Ureter (tissue), 1 donor: Measurements from ENCODE around the gene BAD. TPM values are rescaled to one million over a fixed set of nuclear protein-coding genes. Genes with fewer than 3 reads are reported as not detected.
A peak's percentile ranks its signal among the peaks of the same experiment; 100 is the strongest.
"Not testable (repeated sequence)": the region's sequence is repeated elsewhere in the genome, so short reads cannot be mapped to it uniquely, and the experiment has no call there.

Experiments used
- DNase-seq: peaks from one replicate; pipeline ENCODE4 v3.0.0-alpha.2; 2020; ENCODE audit warnings: low spot score
- total RNA-seq: library from RNA; stranded (reverse); gene quantifications from one replicate; pipeline ENCODE4 v1.2.4, GENCODE V29; 2023
- donor health status: DM: yes; HTN: yes; CAD: no.

The BAD gene
- 43.0 TPM for total RNA-seq

DNA sequence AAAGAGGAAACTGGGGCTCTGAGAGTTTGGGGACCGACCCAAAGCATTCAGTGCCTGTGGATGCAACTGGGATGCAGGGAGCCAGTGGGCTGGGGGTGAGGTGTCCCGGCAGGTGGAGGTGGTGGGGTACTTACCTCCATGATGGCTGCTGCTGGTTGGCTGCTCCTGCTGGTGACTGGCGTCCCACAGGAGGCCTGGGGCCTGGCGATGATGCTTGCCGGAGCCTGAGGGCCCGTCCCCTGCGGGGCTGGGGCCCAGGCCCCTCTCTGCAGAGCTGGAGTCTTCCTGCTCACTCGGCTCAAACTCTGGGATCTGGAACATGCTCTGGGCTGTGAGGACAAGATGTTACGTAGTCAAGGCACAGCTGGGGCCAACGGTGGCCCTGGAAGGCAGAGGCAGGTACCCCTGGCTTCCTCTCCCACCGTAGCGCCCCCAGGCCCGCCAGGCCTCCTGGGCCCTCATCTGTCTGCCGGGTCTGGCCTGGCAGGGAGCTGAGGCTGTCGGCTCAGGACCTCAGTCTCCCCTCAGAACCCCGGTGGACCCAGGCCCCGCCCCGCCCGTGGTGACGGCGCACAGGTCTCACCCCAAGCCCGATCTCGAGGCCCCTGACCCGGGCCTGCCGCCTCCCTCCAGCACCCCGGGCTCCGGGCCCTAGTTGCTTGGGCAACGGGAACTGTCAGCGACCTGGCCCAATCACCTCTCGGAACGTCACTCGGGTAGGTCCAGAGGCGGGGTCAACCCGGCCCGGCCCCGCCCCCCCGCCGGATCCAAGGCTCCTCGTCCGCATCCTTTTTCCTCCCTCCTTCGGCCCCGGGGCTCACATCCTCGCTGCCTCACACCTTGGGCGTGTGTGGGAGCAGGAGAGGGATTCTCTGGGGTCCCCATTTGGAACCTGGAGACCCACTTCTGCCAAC is at the start of gene BAD:
BAD (minus strand) TSS at position 618 of the 914 bp plus-strand sequence; CDS start at position 321, 297 bp downstream.
- peak; percentile 97 for DNase-seq

DNA sequence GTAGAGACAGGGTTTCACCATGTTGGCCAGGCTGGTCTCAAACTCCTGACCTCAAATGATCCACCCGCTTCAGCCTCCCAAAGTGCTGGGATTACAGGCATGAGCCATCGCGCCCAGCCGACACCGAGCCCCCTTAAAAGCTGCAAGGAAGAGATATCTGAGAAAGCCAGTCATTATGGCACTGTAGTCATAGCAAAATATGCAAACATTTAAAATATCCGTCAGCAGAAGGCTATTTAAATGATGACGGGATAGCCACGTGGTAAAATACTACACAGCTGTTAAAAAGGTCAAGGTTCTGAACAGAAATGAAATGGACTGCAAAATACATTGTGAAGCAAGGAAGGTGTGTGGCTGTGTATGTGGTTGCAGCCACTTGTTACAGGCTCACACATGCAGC is 49.1 kb upstream of the BAD start:
- no peak for DNase-seq

DNA sequence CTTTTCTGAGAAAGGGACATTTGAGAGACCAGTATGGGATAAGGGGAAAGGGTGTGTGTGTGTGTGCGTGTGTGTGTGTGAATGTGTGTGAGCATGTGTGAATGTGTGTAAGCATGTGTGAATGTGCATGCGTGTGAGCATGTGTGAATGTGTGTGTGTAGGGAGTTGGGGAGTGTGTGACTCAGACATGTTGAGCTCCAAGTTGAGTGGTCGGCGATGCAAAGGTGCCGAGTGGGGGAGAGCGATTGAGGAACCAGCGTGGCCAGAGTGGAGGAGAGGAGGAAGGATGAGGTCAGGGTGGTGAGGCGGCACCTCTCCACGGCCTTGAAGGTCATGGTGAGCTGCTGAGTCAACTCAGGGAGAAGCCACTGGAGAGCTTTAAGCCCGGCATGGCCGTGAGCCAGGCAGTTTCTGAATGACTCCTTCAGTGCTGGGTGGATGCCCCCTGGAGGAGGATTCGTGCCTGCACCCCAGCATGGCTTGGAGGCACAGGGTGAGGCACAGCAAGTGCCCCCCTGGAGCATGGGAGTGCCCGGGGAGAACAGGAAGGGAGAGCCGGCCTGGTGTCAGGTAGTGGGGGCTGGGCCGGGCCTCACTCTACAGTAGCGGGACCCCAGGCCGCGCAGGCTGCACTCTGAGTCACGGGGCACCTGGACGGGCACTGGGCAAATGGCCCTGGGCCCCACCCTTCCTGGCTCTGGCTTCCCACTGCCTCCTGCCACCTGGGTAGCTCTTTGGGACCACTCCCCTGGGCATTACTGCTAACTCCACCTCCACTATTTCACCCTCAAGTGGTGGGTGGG is 47.3 kb upstream of the BAD start:
- DNase-seq = peak; percentile 83

DNA sequence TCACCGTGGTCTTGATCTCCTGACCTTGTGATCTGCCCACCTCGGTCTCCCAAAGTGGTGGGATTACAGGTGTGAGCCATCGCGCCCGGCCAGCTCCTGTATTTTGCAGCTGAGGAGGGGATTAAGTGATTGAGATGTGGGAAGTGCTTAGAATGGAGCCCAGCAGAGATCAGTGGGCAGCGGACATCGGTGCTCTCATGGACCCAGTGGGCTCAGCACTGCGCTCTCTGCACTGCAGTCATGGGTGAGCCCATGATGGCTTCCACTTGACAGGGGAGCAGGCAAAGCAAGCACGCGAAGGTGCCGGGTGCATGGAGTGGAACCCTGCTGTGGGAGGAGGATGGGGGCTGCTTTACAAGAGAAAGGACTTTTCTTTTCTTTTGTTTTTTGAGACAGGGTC is 46.4 kb upstream of the BAD start:
- DNase-seq = no peak

DNA sequence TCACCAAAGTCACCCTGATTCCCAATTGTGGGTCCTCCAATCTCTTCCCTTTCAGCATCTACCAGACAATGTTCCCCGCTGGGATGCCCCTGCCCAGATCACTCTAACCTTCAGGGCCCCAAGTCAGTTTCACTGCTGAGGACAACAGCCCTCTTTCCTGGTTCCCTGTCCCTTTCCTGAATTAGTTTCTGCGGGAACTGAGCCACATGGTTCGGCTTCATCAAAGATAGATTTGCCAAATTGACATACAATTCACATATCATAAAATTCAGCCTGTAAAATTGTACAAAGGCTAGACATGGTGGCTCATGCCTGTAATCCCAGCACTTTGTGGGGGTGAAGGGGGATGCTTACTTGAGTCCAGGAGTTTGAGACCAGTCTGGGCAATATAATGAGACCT is 43.5 kb upstream of the BAD start:
- no peak for DNase-seq

DNA sequence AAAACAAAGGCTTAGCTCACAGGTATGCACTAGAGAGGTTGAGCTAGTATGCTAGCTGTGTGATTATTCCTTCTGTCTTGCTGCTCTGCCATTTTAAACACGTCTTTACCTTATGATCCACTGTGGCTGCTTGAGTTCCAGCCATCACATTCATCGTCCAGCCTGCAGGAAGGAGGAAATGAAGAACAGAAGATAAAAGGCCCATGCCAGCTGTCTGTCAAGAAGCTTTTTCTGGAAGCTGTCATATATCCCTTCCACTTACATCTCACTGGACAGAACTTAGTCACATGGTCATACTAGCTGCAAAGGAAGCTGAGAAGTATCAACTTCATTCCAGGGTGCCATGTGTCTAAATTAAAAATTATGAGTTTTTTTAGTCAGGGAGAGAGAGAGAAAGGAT is 42.9 kb upstream of the BAD start:
- no peak for DNase-seq

DNA sequence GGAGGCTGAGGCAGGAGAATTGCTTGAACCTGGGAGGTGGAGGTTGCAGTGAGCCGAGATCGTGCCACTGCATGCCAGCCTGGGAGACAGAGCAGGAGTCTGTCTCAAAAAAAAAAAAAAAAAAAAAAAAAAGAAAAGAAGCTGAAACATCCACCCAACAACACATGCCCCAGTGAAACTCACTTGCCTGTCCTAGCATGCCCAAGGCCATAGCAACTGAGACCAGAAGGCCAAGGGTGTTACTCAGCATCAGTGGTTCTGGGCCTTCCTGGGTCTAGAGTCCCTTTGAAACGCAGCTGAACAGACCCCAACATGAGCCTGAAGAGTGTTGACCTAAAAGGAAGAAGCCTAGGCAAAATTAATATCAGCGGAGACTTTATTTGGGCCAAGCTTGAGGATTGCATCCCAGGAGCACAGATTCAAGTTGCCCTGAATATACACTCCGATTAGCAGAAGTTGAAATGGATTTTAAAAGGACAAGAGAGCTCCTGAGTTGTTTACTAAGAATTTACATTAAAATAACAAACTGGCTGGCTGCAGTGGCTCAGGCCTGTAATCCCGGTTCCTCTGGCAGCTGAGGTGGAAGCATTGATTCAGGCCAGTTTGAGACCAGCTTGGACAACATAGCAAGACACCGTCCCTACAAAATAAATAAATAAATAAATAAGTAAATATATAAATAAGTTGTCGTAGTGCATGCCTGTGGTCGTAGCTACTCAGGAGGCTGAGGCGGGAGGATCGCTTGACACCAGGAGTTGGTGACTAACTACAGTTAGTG is 40.4 kb upstream of the BAD start:
- no peak for DNase-seq

DNA sequence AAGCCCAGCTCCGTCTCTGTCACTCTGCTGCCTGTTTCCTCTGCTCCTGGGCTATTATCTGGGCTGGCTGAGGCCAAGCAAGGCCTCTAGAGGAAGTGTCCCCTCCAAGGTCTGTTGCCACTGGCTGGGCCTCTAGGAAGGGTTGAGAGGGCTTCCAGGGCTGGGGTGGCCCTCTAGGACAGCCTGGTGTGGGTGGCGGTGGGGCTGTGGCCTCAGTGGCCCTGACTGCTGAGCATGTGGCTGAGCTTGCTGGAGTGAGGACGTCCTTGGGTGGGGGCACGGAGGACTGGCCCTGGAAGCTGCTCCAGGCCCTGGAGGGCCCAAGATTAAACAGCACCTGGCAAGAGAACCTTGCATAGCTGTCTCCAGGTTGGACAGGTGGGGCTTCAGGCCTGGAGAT is 39.5 kb upstream of the BAD start:
- not testable (repeated sequence) for DNase-seq

DNA sequence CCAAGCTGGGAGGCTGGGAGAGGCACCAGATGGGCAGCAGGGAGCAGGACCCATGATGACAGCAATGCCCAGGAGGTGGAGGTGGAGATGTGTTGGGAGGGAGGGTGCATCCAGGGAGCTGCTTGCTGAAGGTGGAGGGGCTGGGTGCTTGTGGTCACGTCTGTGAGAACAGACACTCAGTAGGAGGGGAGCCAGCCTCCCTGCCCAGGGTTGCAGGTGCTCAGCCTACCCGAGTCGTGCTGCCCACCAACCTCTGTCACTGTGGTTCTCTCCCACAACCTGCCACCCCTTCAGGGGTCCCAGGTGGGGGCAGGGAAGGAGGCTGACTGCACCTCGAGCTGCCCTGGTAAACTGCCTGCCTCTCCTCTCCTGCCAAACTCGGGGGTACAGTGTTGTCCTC is 38.9 kb upstream of the BAD start:
- DNase-seq = no peak

DNA sequence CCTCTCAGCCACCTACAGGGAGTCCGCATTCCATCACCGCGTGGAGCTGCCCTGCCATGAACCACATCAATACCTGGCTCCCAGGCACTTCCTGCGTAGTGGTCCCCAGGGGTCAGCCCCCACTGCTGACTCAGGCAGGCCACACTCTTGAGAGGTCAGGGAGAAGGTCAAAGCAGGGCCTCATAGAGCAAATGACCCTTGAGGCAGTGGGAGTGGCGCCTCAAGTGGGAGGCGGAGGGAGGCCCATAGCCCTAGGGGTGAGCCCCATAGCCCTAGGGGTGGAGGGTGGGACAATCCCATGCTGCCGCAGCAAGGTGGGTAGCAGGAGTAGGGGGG is 38.4 kb upstream of the BAD start:
- DNase-seq = no peak

DNA sequence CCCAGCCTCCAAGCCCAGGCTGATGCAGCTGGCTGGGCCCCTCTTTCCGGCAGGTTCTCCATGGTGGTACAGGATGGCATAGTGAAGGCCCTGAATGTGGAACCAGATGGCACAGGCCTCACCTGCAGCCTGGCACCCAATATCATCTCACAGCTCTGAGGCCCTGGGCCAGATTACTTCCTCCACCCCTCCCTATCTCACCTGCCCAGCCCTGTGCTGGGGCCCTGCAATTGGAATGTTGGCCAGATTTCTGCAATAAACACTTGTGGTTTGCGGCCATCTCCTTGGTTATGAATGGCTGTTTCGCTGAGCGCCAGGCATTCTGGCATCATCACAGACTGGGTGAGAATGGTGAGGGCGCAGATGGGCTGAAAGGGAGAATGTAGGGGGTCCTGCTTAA is 37.1 kb upstream of the BAD start:
- DNase-seq = peak; percentile 82

DNA sequence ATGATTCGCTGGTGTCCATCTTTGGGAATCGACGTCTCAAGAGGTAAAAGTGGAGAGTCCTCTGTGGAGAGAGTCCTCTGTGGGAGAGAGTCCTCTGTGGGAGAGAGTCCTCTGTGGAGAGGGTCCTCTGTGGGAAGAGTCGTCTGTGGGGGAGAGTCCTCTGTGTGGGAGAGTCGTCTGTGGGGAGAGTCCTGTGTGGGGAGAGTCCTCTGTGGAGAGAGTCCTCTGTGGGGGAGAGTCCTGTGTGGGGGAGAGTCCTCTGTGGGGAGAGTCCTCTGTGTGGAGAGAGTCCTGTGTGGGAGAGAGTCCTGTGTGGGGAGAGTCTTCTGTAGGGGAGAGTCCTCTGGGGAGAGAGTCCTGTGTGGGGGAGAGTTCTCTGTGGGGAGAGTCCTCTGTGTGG is 36.6 kb upstream of the BAD start:
- DNase-seq = no peak

DNA sequence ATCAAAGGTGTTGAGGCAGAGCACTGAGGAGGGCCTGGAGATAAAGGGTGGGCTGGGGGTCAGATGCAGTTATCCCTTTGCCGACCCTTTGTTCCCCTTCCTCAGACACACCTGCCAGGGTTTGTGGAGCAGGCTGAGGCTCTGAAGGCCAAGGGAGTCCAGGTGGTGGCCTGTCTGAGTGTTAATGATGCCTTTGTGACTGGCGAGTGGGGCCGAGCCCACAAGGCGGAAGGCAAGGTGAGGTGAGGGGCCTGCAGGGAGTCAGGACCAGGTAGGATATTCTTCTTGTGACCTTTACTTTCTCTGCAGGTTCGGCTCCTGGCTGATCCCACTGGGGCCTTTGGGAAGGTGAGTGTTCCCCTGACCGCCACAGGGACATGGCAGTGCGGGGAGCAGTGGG is 36.1 kb upstream of the BAD start:
- DNase-seq = no peak

DNA sequence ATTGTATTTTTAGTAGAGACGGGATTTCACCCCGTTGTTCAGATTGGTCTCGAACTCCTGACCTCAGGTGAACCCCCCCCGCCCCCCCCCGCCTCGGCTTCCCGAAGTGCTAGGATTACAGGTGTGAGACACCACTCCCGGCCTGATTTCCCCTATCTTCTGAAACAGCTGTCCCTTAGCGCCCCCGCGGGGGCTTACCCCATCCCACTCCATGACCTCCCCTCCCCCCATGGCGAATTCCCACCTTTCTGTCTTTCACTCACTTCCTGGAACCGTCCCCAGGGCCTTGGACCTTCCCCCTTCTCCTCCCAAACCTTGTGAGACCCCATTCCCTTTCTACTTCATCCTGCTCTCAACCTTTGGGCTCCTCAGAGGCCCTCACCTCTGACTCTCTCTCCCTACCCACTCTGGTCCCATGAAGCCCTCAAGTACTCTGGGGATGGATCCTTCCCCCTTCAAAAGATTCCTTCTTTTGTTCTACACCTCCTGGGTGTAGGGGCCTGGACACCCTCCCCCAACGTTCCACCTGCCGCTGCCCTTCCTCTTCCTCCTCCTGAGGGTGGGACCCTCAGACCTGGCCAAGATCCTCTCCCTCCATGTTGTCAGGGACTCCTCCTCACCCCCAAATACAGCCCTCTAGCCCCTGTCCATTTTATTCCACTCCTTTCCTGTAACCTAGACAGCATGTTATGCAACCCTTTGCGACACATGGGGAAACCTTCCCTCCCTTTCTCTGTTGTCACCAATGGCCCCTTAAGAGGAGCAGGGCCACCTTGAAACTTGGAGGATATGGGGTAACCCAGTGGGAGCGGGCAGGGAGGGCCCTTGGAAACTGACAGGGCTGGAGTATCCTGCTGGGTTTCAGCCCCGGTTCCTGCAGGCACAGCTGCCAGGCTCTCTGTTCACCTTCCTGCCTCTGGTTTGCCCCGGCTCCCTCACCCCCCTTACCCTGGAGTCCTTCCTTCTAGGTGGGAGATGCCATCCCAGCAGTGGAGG is 34.6 kb upstream of the BAD start:
- no peak for DNase-seq

DNA sequence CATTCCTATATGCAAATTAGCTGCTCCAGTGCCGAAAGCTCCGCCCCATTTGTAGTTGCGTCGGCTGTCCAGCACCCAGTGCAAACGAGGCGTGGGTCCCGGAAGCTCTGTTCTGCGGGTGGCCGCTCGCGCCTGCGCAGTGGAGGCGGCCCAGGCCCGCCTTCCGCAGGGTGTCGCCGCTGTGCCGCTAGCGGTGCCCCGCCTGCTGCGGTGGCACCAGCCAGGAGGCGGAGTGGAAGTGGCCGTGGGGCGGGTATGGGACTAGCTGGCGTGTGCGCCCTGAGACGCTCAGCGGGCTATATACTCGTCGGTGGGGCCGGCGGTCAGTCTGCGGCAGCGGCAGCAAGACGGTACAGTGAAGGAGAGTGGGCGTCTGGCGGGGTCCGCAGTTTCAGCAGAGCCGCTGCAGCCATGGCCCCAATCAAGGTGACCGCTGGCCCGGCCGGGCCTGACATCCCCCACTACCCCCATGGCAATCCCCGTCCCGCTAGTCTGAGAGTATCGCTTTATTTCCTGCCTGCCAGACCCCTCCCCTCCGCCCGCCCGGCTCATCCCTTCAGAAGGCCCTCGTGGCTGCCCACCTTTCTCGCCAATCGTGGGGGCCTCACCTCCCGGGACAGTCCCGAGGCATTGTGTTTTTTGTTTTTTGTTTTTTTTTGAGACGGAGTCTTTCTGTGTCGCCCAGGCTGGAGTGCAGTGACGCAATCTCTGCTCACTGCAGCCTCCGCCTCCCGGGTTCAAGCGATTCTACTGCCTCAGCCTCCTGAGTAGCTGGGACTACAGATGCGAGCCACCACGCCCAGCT is 33.7 kb upstream of the BAD start, which contains the start of gene PRDX5:
PRDX5 (plus strand) TSS at position 161 of the 805 bp plus-strand sequence; CDS start at position 256, 95 bp downstream.
- peak; percentile 97 for DNase-seq

DNA sequence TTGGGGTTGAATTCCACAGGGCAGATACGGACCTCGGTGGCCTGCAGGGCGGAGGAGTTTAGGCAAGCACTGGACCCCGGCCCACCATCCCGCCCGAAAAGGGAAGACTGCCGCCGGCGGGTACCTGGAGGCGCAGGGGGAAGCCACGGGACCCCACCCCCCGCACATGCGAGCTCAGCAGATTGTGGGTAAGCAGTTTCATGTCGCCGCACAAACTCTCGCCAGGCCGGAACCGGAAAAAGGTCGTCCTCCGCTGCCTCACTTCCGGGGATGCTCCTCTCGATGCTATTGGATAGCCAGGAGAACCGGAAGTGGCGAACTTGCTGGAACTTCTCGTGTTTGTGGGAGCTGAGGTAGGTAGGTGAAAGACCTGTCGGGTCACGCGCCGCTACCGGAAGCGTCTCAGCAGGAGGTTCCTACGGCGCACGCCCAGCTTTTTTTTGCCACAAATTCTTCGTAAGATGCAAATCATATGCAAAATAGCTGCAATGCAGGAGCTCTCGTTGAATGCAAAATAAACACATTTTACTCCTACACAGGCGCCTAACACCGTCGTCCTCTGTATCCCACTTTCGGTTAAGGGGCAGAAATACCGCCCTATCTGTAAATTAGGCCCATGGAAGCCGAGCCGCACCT is 33.0 kb upstream of the BAD start, which contains the start of gene TRMT112:
TRMT112 (minus strand) TSS at position 235 of the 636 bp plus-strand sequence; CDS start at position 202, 33 bp downstream.
- peak; percentile 98 for DNase-seq

DNA sequence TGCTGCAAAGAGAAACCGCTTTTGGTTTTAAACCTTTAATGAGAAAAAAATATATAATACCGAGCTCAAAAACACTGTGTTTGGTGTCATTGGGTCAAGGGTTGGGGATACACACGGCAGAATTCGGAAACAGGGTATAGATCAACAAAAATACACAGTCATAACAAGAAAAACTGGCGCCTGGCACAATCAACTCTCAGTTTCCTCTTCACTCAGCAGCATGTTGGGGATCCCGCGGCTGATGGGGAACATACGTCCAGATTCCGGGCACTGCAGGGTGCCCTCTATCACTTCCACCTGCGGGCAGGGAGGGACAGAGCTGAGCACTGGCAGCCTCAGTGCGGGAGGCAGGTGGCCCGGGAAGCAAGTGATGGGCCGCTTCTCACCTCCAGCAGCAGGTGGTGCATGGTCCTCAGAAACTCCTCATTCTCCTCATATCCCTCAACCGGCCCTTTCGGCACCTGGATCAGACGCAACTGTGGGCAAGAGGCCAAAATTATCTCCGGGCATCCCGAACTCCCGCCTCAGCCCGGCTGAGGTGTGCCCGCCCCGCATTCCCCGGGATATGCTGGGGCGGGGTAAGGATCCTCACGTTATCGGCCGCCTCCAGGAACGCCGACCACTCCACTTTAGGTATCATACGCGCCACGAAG is 32.3 kb upstream of the BAD start:
- DNase-seq = no peak

DNA sequence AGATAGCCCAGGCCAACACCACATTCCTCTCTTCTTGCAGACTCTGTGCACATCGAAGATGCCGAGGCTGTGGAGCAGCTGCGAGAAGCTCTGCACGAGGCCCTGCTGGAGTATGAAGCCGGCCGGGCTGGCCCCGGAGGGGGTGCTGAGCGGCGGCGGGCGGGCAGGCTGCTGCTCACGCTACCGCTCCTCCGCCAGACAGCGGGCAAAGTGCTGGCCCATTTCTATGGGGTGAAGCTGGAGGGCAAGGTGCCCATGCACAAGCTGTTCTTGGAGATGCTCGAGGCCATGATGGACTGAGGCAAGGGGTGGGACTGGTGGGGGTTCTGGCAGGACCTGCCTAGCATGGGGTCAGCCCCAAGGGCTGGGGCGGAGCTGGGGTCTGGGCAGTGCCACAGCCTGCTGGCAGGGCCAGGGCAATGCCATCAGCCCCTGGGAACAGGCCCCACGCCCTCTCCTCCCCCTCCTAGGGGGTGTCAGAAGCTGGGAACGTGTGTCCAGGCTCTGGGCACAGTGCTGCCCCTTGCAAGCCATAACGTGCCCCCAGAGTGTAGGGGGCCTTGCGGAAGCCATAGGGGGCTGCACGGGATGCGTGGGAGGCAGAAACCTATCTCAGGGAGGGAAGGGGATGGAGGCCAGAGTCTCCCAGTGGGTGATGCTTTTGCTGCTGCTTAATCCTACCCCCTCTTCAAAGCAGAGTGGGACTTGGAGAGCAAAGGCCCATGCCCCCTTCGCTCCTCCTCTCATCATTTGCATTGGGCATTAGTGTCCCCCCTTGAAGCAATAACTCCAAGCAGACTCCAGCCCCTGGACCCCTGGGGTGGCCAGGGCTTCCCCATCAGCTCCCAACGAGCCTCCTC is 31.4 kb upstream of the BAD start:
- DNase-seq = not testable (repeated sequence)
